Activated CD4-positive, alpha-beta T cell treated with anti-CD3 and anti-CD28 coated beads, Interleukin-2, amount 10 ng/mL, durations not matched to agents 7 days and 5 days (primary cell): ENCODE results near the gene CDK10. TPM values are rescaled to one million over a fixed set of nuclear protein-coding genes. Genes with fewer than 3 reads are reported as not detected.

ENCODE experiments used
- CTCF ChIA-PET: fragments of 350-600 bp; sonication (Branson Sonifier 250); formaldehyde crosslinking; loops from one replicate; lab custom pipeline; 2021; ENCODE audit warnings: antibody characterized with exemption; lab: Charles Lee
- POLR2A ChIA-PET: fragments of 350-600 bp; sonication (Branson Sonifier 250); formaldehyde crosslinking; loops from one replicate; lab custom pipeline; 2021; ENCODE audit warnings: antibody characterized with exemption; lab: Charles Lee
- DNase-seq: peaks from one replicate; pipeline ENCODE4 v3.0.0-alpha.2; 2020
- H3K27ac Mint-ChIP-seq: one replicate; pipeline ENCODE4 v1.8.0; 2021; ENCODE audit warnings: mild to moderate bottlenecking, moderate library complexity, mixed read lengths
- H3K27me3 Mint-ChIP-seq: one replicate; pipeline ENCODE4 v1.8.0; 2021; ENCODE audit warnings: mixed read lengths
- H3K36me3 Mint-ChIP-seq: one replicate; pipeline ENCODE4 v1.8.0; 2021; ENCODE audit warnings: low read depth, mixed read lengths
- H3K4me1 Mint-ChIP-seq: one replicate; pipeline ENCODE4 v1.8.0; 2021; ENCODE audit warnings: mixed read lengths
- H3K4me3 Mint-ChIP-seq: one replicate; pipeline ENCODE4 v1.8.0; 2021; ENCODE audit warnings: mild to moderate bottlenecking, moderate library complexity, mixed read lengths
- H3K9me3 Mint-ChIP-seq: one replicate; pipeline ENCODE4 v1.8.0; 2021; ENCODE audit warnings: mixed read lengths
- total RNA-seq, 2 experiments: library from RNA; stranded (reverse); gene quantifications; one replicate each; pipeline ENCODE4 v1.2.3, GENCODE V29; 2021

The CDK10 gene
- total RNA-seq, 2 experiments from 2014 or later = 83.1 to 96.8 TPM

- Mint-ChIP-seq H3K4me3 (peak overlapping the region; percentile 74), H3K4me1 (peaks cover 30% of the 10 kb centered on the region), H3K27me3 (no peaks in the 10 kb centered on the region), H3K9me3 (no peaks in the 10 kb centered on the region), H3K36me3 (peaks cover 2% of the 10 kb centered on the region), H3K27ac (peak overlapping the region; percentile 86)
- POLR2A ChIA-PET = no interaction called here
- CTCF ChIA-PET = interaction anchor here (0.9 to 3.7 kb wide), 36 partner anchors 9 to 332 kb away, joined by 3 to 38 read pairs (median 5); partner anchors contain the start of genes CDK10, CHMP1A, MC1R and SPATA33
- DNase-seq = peak; percentile 55
These were observed 14.3 kb downstream of the CDK10 start for GRCh38 chr16:89700649-89701424.

GRCh38 chr16:89701425-89702406 lies 15.2 kb downstream of the CDK10 start, which contains the start of gene SPATA2L:
Gene SPATA2L, minus strand, starts transcription at chr16:89701705. Its CDS starts 473 bp downstream, at chr16:89701232.
- Mint-ChIP-seq H3K4me1 (peaks cover 25% of the 10 kb centered on the region), H3K36me3 (peaks cover 2% of the 10 kb centered on the region), H3K27ac (peak within 1 kb of the TSS; percentile 86), H3K9me3 (no peaks in the 10 kb centered on the region), H3K27me3 (no peaks in the 10 kb centered on the region), H3K4me3 (peak within 1 kb of the TSS; percentile 74)
- ChIA-PET CTCF (interaction anchor here (0.9 to 3.7 kb wide), 16 partner anchors 8 to 331 kb away, joined by 3 to 38 read pairs (median 6); partner anchors contain the start of gene MC1R), POLR2A (no interaction called here)
- DNase-seq = peak; percentile 97

GRCh38 chr16:89704281-89704680 lies 17.8 kb downstream of the CDK10 start:
- ChIA-PET CTCF (interaction anchor here (1.3 to 1.9 kb wide), 3 partner anchors 90 to 156 kb away, joined by 4 to 10 read pairs (median 4); no protein-coding TSS in a partner anchor), POLR2A (no interaction called here)
- no peaks in the 10 kb centered on the region for H3K27me3 Mint-ChIP-seq
- H3K36me3 Mint-ChIP-seq = no peaks in the 10 kb centered on the region
- H3K27ac Mint-ChIP-seq = no peak overlapping the region
- no peaks in the 10 kb centered on the region for H3K9me3 Mint-ChIP-seq
- peaks cover 18% of the 10 kb centered on the region for H3K4me1 Mint-ChIP-seq
- no peak for DNase-seq
- H3K4me3 Mint-ChIP-seq = no peak overlapping the region

- Mint-ChIP-seq H3K4me1 (peaks cover 14% of the 10 kb centered on the region), H3K4me3 (no peak overlapping the region), H3K27me3 (no peaks in the 10 kb centered on the region), H3K27ac (no peak overlapping the region), H3K9me3 (no peaks in the 10 kb centered on the region), H3K36me3 (no peaks in the 10 kb centered on the region)
- no peak for DNase-seq
- ChIA-PET CTCF (interaction anchor here (0.5 to 6.7 kb wide), 13 partner anchors 12 to 267 kb away, joined by 3 to 46 read pairs (median 4); partner anchors contain the start of genes TCF25 and VPS9D1), POLR2A (no interaction called here)
These were observed 18.5 kb downstream of the CDK10 start for GRCh38 chr16:89705006-89705405.

- Mint-ChIP-seq H3K4me1 (peaks cover 14% of the 10 kb centered on the region), H3K27ac (no peak overlapping the region), H3K36me3 (no peaks in the 10 kb centered on the region), H3K27me3 (no peaks in the 10 kb centered on the region), H3K4me3 (no peak overlapping the region), H3K9me3 (no peaks in the 10 kb centered on the region)
- CTCF ChIA-PET = interaction anchor here (0.8 to 6.7 kb wide), 23 partner anchors 10 to 265 kb away, joined by 3 to 46 read pairs (median 5); partner anchors contain the start of genes CDK10, MC1R, TUBB3 and VPS9D1
- POLR2A ChIA-PET = interaction anchor here (0.6 to 0.9 kb wide), 3 partner anchors 34 to 236 kb away, joined by 3 to 4 read pairs (median 3); no protein-coding TSS in a partner anchor
- DNase-seq = no peak
These were observed 20.2 kb downstream of the CDK10 start for GRCh38 chr16:89706518-89707260.

- H3K27me3 Mint-ChIP-seq = no peaks in the 10 kb centered on the region
- no peak overlapping the region for H3K27ac Mint-ChIP-seq
- CTCF ChIA-PET = interaction anchor here (2.2 to 6.7 kb wide), 4 partner anchors 10 to 154 kb away, joined by 7 to 46 read pairs (median 38); partner anchors contain the start of gene VPS9D1
- no peaks in the 10 kb centered on the region for H3K9me3 Mint-ChIP-seq
- DNase-seq = no peak
- POLR2A ChIA-PET = no interaction called here
- peaks cover 8% of the 10 kb centered on the region for H3K4me1 Mint-ChIP-seq
- H3K36me3 Mint-ChIP-seq = no peaks in the 10 kb centered on the region
- no peak overlapping the region for H3K4me3 Mint-ChIP-seq
These were observed 21.2 kb downstream of the CDK10 start for GRCh38 chr16:89707695-89708094.

GRCh38 chr16:89708481-89708931 lies 22.0 kb downstream of the CDK10 start:
- H3K27me3 Mint-ChIP-seq = no peaks in the 10 kb centered on the region
- ChIA-PET CTCF (interaction anchor here (0.6 to 6.7 kb wide), 6 partner anchors 8 to 154 kb away, joined by 5 to 46 read pairs (median 23); partner anchors contain the start of gene VPS9D1), POLR2A (no interaction called here)
- no peaks in the 10 kb centered on the region for H3K36me3 Mint-ChIP-seq
- H3K4me3 Mint-ChIP-seq = no peak overlapping the region
- no peaks in the 10 kb centered on the region for H3K9me3 Mint-ChIP-seq
- no peak for DNase-seq
- no peak overlapping the region for H3K27ac Mint-ChIP-seq
- H3K4me1 Mint-ChIP-seq = peaks cover 11% of the 10 kb centered on the region

- H3K27ac Mint-ChIP-seq = no peak overlapping the region
- no peaks in the 10 kb centered on the region for H3K27me3 Mint-ChIP-seq
- peaks cover 3% of the 10 kb centered on the region for H3K36me3 Mint-ChIP-seq
- ChIA-PET POLR2A (no interaction called here), CTCF (interaction anchor here (0.6 to 6.7 kb wide), 6 partner anchors 8 to 153 kb away, joined by 3 to 46 read pairs (median 12); partner anchors contain the start of gene VPS9D1)
- DNase-seq = no peak
- no peaks in the 10 kb centered on the region for H3K9me3 Mint-ChIP-seq
- peaks cover 11% of the 10 kb centered on the region for H3K4me1 Mint-ChIP-seq
- no peak overlapping the region for H3K4me3 Mint-ChIP-seq
These were observed 22.7 kb downstream of the CDK10 start for GRCh38 chr16:89709166-89709565.

- ChIA-PET POLR2A (no interaction called here), CTCF (interaction anchor here (1.1 to 6.7 kb wide), 4 partner anchors 8 to 152 kb away, joined by 3 to 46 read pairs (median 32); partner anchors contain the start of gene VPS9D1)
- Mint-ChIP-seq H3K9me3 (no peaks in the 10 kb centered on the region), H3K4me1 (peaks cover 13% of the 10 kb centered on the region), H3K27ac (no peak overlapping the region), H3K27me3 (no peaks in the 10 kb centered on the region), H3K4me3 (peak overlapping the region; percentile 51), H3K36me3 (peaks cover 6% of the 10 kb centered on the region)
- DNase-seq = no peak
These were observed 23.4 kb downstream of the CDK10 start for GRCh38 chr16:89709716-89710432.

- H3K4me3 Mint-ChIP-seq = no peak overlapping the region
- peaks cover 7% of the 10 kb centered on the region for H3K36me3 Mint-ChIP-seq
- DNase-seq = no peak
- ChIA-PET POLR2A (no interaction called here), CTCF (interaction anchor here (0.6 to 6.7 kb wide), 3 partner anchors 6 to 90 kb away, joined by 3 to 46 read pairs (median 17); partner anchors contain the start of gene VPS9D1)
- H3K4me1 Mint-ChIP-seq = peaks cover 11% of the 10 kb centered on the region
- H3K27ac Mint-ChIP-seq = no peak overlapping the region
- H3K9me3 Mint-ChIP-seq = no peaks in the 10 kb centered on the region
- no peaks in the 10 kb centered on the region for H3K27me3 Mint-ChIP-seq
These were observed 24.4 kb downstream of the CDK10 start for GRCh38 chr16:89710709-89711564.
